GM19023 (cell line): ENCODE results near the gene TAPBP.

Experiments
- ATAC-seq: cut with Tn5 transposase; IDR thresholded peaks from one replicate; pipeline ENCODE4 v1.9.1; 2021; ENCODE audit warnings: mild to moderate bottlenecking, moderate library complexity; ENCODE audit not compliant: unreplicated experiment

The TAPBP gene

GRCh38 chr6:33249732-33250630, 63.9 kb downstream of the TAPBP start:
- no peak for ATAC-seq
